Astrocyte (in vitro differentiated cells and primary cell): ENCODE results near the gene ECI1.

Experiments
- EZH2 ChIP-seq: IDR thresholded peaks from 2 replicates; pipeline ENCODE4 v1.6.1; 2012; ENCODE audit warnings: mild to moderate bottlenecking, low read length, inconsistent platforms; ENCODE audit not compliant: insufficient read depth
- TF ChIP-seq, protein P1 (sequence below): IDR thresholded peaks from 2 replicates; pipeline ENCODE4 v1.5.1; 2011; ENCODE audit warnings: low read depth, mild to moderate bottlenecking, inconsistent platforms, low read length, moderate library complexity; ENCODE audit not compliant: insufficient read depth

DNA sequence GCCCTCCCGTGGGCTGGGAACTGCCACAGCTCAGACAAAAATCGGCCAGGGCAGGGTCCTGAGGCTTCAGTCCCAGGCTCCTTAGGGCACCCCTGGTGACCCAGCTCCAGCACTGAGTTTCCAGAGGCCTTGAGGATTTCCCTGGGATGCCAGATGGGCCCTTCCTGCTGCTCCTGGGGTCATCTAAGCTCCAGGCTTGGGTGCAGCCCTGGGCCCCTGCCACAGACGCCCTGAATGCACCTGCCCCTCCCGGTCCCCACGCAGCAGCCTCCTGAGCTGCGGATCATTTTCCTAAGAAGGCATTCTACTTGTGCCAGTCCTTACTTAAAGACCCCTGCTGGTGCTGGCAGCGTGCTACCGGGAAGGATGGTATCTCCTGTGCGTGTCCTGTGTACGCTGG lies 22.5 kb upstream of the ECI1 start:
- TF ChIP-seq, protein P1, sequence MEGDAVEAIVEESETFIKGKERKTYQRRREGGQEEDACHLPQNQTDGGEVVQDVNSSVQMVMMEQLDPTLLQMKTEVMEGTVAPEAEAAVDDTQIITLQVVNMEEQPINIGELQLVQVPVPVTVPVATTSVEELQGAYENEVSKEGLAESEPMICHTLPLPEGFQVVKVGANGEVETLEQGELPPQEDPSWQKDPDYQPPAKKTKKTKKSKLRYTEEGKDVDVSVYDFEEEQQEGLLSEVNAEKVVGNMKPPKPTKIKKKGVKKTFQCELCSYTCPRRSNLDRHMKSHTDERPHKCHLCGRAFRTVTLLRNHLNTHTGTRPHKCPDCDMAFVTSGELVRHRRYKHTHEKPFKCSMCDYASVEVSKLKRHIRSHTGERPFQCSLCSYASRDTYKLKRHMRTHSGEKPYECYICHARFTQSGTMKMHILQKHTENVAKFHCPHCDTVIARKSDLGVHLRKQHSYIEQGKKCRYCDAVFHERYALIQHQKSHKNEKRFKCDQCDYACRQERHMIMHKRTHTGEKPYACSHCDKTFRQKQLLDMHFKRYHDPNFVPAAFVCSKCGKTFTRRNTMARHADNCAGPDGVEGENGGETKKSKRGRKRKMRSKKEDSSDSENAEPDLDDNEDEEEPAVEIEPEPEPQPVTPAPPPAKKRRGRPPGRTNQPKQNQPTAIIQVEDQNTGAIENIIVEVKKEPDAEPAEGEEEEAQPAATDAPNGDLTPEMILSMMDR, result no peak
- TF ChIP-seq EZH2, result no peak
